Motor neuron (in vitro differentiated cells): Measurements from ENCODE around the gene CTSK. TPM values are rescaled to one million over a fixed set of nuclear protein-coding genes. Genes with fewer than 3 reads are reported as not detected.
"Not testable (repeated sequence)": the region's sequence is repeated elsewhere in the genome, so short reads cannot be mapped to it uniquely, and the experiment has no call there.

ENCODE experiments used
- ATAC-seq, 8 experiments: fragments of 200-7000 bp; cut with Tn5 transposase; replicated peaks in 6 of 8; 2 replicates each; pipeline ENCODE4 v1.8.0; 2021; ENCODE audit warnings: mild to moderate bottlenecking in 8 of 8, moderate library complexity in 8 of 8
- H3K27ac ChIP-seq, 2 donors: fragments of 250-450 bp; sonication (Bioruptor Pico); 2 replicates each; pipeline ENCODE4 v1.9.0; 2021; ENCODE audit warnings: antibody characterized with exemption in 2 of 2, mild to moderate bottlenecking in 2 of 2, moderate library complexity in 1 of 2
- H3K4me1 ChIP-seq, 2 donors: fragments of 250-450 bp; sonication (Bioruptor Pico); replicated peaks in 1 of 2; 2 replicates each; pipeline ENCODE4 v1.6.1; 2021; ENCODE audit warnings: antibody characterized with exemption in 2 of 2, mild to moderate bottlenecking in 2 of 2, moderate library complexity in 1 of 2
- H3K4me3 ChIP-seq, 5 donors: fragments of 250-450 bp; sonication (Bioruptor Pico); 2 replicates each; pipeline ENCODE4 v1.9.0; 2021; ENCODE audit warnings: antibody characterized with exemption in 5 of 5, mild to moderate bottlenecking in 5 of 5, moderate library complexity in 4 of 5
- WGBS, 10 experiments: fragments of 450-650 bp; shearing (Covaris generic); methylation state at CpG; one replicate each; pipeline ENCODE4 v1.0.0; 2022; 5-methylcytosine and 5-hydroxymethylcytosine counted together
- in situ Hi-C, 9 experiments: fragments of 400-800 bp; cut with MboI; loops; one replicate each; pipeline ENCODE4 v1.15.0; 2021; ENCODE audit warnings: low sequenced_read_pairs in 9 of 9, low pct_unique_long_range_greater_than_20kb in 2 of 9; ENCODE audit not compliant: unreplicated experiment in 9 of 9
- total RNA-seq, 8 experiments: library from RNA; unstranded; fragments of 300-600 nt; gene quantifications; 2 replicates each; pipeline versions ENCODE4 v1.2.3 to v1.2.4, GENCODE V29; 2022

CTSK gene
- total RNA-seq, 8 experiments from 2014 or later: 1.2 to 330 (median 5.3) TPM

DNA sequence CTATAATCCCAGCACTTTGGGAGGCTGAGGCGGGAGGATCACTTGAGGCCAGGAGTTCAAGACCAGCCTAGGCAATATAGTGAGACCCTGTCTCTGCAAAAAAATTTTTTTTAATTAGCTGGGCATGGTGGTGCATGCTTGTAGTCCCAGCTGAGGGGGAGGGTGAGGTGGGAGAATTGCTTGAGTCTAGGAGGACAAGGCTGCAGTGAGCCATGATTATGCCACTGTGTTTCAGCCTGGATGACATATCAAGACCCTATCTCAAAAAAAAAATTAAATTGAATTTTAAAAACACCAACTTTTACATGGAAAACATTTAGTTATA is 42.1 kb downstream of the CTSK start:
- 50 to 100% (median 100%) methylated on average over 1 of the region's 1 CpG; no CpG with 5 or more reads in 4 of the 10 experiments for WGBS, 10 experiments

DNA sequence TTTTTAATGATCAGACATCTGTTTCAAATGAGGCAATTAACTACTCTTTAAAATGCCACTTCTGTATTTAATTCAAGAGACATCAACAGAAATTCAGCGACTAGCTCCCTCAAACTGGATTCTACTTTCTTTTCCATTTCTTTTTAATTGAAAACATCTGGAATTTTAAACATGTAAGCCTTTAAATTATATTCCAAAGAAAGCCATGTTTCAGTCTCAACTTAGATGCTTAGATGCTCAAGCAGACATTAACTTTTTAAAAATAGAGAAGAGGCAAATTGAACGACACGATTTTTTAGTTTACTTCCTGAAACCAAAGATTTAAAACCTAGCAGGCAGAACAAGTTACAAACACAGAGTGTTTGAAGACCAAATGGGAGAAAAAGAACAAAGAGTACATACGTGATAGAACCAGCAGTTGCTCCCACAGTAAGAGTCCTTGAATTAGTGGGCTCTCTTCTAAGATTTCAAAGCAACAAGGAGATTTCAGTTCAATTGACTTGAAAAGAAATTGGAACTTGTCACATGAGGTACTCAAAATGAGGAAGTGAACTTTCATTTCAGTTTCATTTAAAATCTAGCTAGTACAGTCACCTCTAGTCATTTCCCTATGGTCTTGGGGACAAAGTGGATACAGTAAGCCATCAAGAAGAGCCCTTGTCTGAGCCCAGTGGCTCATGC is 42.6 kb downstream of the CTSK start, which contains the start of gene CTSS:
Gene CTSS, minus strand, starts transcription at position 483 of the 681 bp plus-strand sequence. CDS start 1,015 bp downstream, outside the sequence.
- in situ Hi-C loops: no loop called here
- Histone ChIP-seq H3K4me3 (no peak within 1 kb of the TSS), H3K27ac (no peak within 1 kb of the TSS), H3K4me1 (no peaks in the 10 kb centered on the region)
- peak in 1 of 8 experiments; percentile 16 for ATAC-seq
- 12 to 86% (median 54%) methylated on average over 1 to 4 of the region's 4 CpGs for WGBS, 10 experiments

More for the DNA sequence above, 42.1 kb downstream of the CTSK start:
- H3K4me3 ChIP-seq, ATAC-seq, in situ Hi-C loops, H3K4me1 ChIP-seq, H3K27ac ChIP-seq: not testable (repeated sequence)

DNA sequence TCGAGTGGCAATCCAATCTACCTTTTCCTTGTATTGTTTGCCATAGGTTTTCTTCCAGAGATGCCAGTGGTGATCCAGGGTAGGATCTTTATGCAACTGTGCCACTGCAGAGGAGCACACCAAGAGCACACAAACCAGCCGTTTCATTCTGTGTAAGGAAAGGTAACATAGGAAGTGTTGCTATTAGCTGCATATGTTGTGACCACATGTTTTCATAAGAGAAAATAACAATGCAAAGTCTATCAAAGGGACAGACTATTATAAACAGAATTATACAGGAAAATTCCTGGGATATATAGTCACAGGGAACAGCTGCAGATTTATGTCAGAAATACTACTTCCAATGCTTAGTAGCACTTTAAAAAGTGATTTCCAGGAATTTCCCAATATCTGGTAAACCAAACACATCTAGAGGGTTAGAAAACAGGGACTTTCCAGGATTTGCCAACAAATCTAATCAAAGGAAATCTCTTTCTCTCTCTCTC is 43.4 kb downstream of the CTSK start:
- Histone ChIP-seq H3K4me3 (no peak overlapping the region), H3K4me1 (no peaks in the 10 kb centered on the region), H3K27ac (no peak overlapping the region)
- WGBS, 10 experiments: 0 to 96% (median 75%) methylated on average over 1 to 2 of the region's 2 CpGs; no CpG with 5 or more reads in 2 of the 10 experiments
- ATAC-seq: peak in 3 of 8 experiments; percentile 68 to 83 (median 78)
- in situ Hi-C loops: no loop called here

DNA sequence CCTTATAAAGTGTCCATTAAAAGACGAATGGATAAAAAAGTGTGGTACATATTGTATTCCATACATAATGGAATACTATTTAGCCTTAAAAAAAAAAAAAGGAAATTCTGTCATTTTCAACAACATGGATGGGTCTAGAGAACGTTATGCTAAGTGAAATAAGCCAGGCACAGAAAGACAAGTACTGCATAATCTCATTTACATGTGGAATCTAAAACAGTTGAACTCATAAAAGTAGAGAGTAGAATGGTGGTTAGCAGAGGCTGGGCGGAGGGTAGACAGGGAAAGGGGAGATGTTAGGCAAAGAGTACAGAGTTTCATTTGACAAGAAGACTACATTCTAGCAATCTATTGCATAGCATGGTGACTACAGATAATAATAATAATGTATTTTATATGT is 45.0 kb downstream of the CTSK start:
- H3K4me3 ChIP-seq: no peak overlapping the region
- ATAC-seq: peak in 2 of 8 experiments; percentile 55 to 78
- no peak overlapping the region for H3K27ac ChIP-seq
- H3K4me1 ChIP-seq: no peaks in the 10 kb centered on the region
- WGBS, 10 experiments: 53 to 100% (median 78%) methylated on average over 2 to 3 of the region's 3 CpGs
- in situ Hi-C loops: no loop called here

DNA sequence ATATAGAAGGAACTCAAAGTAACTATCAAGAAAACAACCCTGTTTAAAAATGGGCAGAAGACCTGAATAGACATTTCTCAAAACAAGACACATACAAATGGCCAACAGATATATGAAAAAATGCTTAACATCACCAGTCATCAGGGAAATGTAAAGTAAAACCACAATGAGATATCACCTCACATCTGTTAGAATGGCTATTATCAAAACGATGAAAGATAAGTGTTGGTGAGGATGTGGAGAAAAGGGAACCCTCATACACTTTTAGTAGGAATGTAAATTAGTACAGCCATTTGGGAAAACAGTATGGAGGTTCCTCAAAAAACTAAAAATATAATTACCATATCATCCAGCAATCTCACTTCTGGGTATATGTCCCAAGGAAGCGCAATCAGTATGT is 45.5 kb downstream of the CTSK start:
- Histone ChIP-seq H3K27ac (no peak overlapping the region), H3K4me3 (no peak overlapping the region), H3K4me1 (no peaks in the 10 kb centered on the region)
- in situ Hi-C loops: no loop called here
- no peak for ATAC-seq
- 90 to 100% (median 100%) methylated on average over 1 to 2 of the region's 2 CpGs; no CpG with 5 or more reads in 1 of the 10 experiments for WGBS, 10 experiments

DNA sequence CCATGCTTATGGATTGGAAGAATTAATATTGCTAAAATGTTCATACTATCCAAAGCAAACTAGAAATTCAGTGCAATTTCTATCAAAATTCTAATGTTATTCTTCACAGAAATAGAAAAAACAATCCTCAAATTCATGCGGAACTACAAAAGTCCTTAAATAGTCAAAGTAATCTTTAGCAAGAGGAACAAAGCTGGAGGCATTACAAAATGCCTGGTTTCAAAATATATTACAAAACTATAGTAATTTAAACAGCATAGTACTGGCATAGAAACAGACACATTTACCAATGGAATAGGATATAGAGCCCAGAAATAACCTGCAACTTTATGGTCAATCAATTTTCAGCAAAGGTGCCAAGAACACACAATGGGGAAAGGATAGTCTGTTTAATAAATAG is 46.3 kb downstream of the CTSK start:
- no peak overlapping the region for H3K27ac ChIP-seq
- no peak for ATAC-seq
- in situ Hi-C loops: no loop called here
- no peak overlapping the region for H3K4me3 ChIP-seq
- WGBS, 10 experiments: 83 to 100% (median 90%) methylated on average over 1 of the region's 1 CpG
- no peaks in the 10 kb centered on the region for H3K4me1 ChIP-seq

DNA sequence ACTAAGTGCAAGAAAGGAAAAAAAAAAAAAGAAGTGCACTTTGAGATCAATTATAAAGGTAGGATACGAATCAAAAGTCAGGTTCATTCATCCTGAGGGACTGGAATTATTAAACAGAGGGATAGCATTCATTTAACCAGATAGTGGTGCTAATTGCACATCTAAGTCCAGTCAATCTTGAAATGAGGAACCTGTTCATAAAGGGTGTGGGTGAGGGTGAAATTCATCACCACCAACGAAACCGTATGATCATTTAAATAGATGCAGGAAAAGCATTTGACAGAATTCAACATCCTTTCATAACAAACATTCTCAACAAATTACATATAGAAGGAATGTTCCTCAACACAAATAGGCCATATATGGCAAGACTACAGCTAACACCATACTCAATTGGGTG is 48.0 kb downstream of the CTSK start:
- in situ Hi-C loops: no loop called here
- 50 to 100% (median 84%) methylated on average over 1 to 3 of the region's 3 CpGs; no CpG with 5 or more reads in 1 of the 10 experiments for WGBS, 10 experiments
- H3K4me1 ChIP-seq: no peaks in the 10 kb centered on the region
- no peak for ATAC-seq
- no peak overlapping the region for H3K4me3 ChIP-seq
- no peak overlapping the region for H3K27ac ChIP-seq

DNA sequence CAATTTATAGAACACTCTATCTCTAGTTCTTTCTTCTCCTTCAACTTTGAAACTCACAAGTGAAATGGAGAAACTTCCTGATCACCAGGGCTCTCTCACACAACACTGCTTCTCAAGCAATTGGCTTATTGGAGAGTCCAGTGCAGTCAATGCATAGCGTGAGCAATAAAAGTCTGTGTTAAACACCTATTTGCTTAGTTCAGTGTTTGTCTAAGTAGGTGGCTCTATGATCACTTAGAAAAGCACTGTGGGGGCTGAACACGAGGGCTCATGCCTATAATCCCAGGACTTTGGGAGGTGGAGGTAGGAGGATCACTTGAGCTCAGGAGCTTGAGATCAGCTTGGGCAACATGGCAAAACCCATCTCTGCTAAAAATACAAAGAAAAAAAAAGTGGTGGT is 54.6 kb downstream of the CTSK start:
- no peak for ATAC-seq
- no peak overlapping the region for H3K27ac ChIP-seq
- no peak overlapping the region for H3K4me3 ChIP-seq
- 50 to 100% (median 67%) methylated on average over 1 to 2 of the region's 2 CpGs; no CpG with 5 or more reads in 3 of the 10 experiments for WGBS, 10 experiments
- in situ Hi-C loops: no loop called here
- H3K4me1 ChIP-seq: no peaks in the 10 kb centered on the region

DNA sequence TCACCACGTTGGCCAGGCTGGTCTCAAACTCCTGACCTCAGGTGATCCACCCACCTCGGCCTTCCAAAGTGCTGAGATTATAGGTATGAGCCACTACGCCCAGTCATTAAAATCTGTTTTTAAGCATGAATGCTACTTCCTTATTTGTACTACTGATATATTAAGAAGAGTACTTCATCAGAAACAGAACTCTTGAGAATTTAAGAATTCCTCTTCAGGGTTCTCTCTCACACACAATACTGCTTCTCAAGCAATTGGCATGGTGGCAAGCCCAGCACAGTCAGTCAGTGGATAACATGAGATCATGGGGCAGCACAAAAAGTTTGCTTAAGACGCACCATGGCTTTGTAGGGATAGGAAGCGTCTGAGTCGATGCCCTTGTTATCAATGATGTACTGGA is 56.6 kb downstream of the CTSK start:
- in situ Hi-C loops: no loop called here
- Histone ChIP-seq H3K4me1 (no peaks in the 10 kb centered on the region), H3K27ac (no peak overlapping the region), H3K4me3 (no peak overlapping the region)
- 67 to 100% (median 90%) methylated on average over 2 to 5 of the region's 6 CpGs; no CpG with 5 or more reads in 2 of the 10 experiments for WGBS, 10 experiments
- ATAC-seq: no peak

DNA sequence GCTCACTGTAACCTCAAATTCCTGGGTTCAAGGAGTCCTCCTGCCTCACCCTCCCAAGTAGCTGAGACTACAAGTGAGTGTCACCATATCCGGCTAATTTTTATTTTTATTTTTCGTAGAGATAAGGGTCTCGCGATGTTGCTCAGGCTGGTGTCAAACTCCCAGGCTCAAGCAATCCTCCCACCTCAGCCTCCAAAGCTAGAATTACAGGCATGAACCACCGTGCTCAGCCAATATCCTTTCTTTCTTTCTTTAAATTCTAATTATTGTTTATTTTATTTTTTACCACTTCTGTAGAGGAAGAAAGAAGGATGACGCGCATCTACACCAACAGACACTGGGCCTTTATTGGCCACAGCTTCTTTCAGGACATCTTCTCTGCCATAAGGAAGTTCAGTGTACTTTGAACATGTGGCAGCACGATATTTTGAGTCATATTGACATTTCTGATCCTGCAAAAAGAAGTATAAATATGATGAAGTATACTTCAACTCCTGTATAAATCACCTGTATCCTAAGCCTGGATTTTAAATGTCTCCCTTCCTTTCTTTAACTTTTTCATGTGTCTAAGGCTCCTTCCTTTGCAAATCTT is 58.2 kb downstream of the CTSK start:
- in situ Hi-C loops: no loop called here
- H3K4me3 ChIP-seq: no peak overlapping the region
- no peaks in the 10 kb centered on the region for H3K4me1 ChIP-seq
- H3K27ac ChIP-seq: no peak overlapping the region
- 79 to 100% (median 93%) methylated on average over 1 to 8 of the region's 8 CpGs for WGBS, 10 experiments
- ATAC-seq: no peak

DNA sequence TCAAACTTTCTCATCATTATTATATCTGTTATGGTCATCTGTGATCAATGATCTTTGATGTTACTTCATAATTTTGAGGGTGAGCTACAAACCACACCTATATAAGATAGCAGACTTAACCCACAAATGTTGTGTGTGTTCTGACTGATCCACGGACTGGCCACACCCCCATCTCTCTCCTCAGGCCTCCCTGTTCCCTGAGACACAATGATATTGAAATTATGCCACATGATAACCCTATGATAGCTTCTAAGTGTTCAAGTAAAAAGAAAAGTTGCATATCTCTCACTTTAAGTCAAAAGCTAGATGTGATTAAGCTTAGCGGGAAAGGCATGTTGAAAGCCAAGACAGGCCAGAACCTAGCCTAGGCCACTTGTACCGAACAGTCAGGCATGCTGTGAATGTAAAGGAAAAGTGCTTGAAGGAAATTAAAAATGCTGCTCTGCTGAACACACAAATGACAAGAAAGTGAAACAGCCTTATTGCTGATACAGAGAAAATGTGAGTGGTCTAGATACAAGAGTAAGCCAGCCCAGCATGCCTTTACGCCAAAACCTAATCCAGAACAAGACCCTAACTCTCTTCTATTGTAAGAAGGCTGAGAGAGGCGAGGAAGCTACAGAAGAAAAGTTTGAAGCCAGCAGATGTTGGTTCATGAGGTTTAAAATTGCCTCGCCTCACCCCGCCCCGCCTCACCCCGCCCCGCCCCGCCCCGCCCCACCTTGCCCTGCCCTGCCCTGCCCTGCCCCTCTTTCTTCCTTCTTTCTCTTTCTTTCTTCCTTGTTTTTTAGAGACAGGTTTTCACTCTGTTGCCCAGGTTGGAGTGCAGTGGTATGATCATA is 59.0 kb downstream of the CTSK start:
- Histone ChIP-seq H3K4me1 (no peaks in the 10 kb centered on the region), H3K27ac (no peak overlapping the region), H3K4me3 (no peak overlapping the region)
- in situ Hi-C loops: no loop called here
- no peak for ATAC-seq
- 17 to 95% (median 83%) methylated on average over 1 to 6 of the region's 12 CpGs; no CpG with 5 or more reads in 1 of the 10 experiments for WGBS, 10 experiments
